OCI-M2 (cell line): ENCODE results near the gene ACCSL.

Experiments
- DNase-seq: peaks from one replicate; lab custom pipeline; 2025; ENCODE audit not compliant: unreplicated experiment; lab: John Stamatoyannopoulos, UW

The ACCSL gene

DNA sequence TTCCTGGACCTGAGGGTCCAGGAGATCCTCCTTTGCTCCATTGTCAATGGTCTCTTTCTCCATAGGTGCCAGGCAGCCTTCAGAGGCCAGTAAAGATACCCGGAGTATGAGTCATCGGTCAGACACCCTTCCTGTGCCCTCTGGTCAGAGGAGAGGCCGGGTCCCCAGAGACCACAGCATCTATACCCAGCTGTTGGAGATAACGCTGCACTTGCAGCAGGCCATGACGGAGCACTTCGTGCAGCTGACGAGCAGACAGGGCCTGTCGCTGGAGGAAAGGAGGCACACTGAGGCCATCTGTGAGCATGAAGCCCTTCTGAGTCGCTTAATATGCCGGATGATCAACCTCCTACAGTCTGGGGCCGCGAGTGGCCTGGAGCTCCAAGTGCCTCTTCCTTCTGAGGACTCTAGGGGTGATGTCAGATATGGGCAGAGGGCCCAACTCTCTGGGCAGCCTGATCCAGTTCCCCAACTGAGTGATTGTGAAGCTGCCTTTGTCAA, at the start of gene ACCSL:
Gene ACCSL (plus strand): TSS at position 51 of the 501 bp plus-strand sequence. CDS start 56 bp downstream, at position 107.
- DNase-seq: no peak

GRCh38 chr11:43998308-43998707, 49.5 kb upstream of the ACCSL start:
- DNase-seq: no peak

- DNase-seq: no peak
Observed at GRCh38 chr11:44000731-44001130, 47.0 kb upstream of the ACCSL start.

GRCh38 chr11:44002191-44003093, 45.3 kb upstream of the ACCSL start:
- no peak for DNase-seq

- DNase-seq: no peak
Observed at GRCh38 chr11:44003736-44004451, 43.9 kb upstream of the ACCSL start.

- no peak for DNase-seq
Observed at GRCh38 chr11:44004452-44005062, 43.2 kb upstream of the ACCSL start.

DNA sequence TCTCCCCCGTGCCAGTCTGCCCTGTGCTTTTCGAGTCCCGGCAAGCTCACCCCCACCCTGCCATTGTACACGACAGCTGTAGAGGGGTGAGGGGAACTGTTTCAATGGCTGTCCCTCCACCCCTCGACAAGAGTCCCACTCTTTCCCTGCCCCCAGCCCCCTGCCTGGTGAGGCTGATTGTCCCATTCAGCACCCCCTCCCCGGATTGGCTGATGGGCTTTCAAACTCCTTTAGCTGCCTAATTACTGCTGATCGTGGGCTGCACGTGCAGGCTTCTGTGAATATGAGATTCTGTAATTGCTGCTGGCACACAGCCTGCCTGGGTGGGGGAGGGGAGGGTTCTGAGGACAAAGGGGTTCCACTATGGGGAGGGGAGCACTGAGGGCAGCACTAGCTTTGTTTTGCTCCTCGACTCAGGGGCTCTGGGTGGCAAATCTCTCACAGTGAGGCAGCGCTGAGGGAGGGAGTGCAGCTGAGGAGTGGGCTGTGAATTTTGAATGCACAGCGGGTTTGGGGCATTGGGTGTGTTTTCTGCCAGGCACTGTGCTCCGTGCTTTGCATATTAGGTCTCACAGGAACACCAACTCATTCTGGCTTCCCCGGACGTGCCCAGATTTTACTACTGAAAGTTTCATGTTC, 42.6 kb upstream of the ACCSL start:
- no peak for DNase-seq

GRCh38 chr11:44005956-44006355, 41.8 kb upstream of the ACCSL start:
- DNase-seq: no peak

- DNase-seq: no peak
Observed at GRCh38 chr11:44006917-44007361, 40.8 kb upstream of the ACCSL start.

- DNase-seq: no peak
Observed at GRCh38 chr11:44007481-44008087, 40.2 kb upstream of the ACCSL start.

DNA sequence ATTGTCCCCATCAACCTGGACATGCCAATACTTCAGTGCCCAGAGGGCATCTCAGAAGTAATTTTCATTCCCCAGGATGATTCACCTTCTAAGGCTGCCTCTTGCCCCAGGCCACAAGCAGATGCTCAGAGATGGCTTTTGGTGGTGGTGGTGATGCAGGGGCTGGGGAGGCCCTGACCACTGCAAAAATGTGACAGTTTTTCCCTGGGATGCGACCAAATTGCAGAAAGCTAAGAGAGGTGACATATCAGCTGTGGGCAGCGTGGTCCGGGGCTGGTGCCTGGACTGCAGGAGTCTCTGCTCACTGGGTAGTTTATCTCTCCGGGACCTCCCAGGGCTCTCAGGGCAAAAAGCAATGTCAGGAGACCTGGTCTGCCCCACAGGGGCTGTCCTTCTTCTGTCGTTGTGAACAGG, 39.7 kb upstream of the ACCSL start:
- DNase-seq: no peak

- DNase-seq: no peak
Observed at GRCh38 chr11:44008698-44009097, 39.1 kb upstream of the ACCSL start.

DNA sequence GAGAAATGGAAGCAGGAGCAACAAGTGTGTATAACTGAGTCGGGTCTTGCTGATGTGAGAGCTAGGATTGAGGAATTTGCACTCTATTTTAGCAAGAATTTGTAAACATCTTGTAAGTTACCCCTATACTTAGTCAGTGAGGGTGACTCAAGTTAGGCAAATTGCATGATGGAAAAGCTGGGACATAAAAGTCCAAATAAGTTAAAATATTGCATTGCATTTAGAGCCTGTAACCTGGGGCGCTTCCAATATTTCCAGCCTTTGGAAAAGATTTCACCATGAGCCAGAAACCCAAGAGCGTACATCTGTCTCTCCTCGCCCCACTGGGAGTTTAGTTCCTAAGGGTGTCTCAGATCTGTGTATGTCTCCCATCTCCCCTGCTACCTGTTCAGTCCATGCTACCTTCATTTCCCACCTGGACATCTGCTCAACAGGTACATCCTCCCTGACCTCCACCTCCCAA, 37.0 kb upstream of the ACCSL start:
- no peak for DNase-seq

- DNase-seq: no peak
Observed at GRCh38 chr11:44011797-44012196, 36.0 kb upstream of the ACCSL start.

DNA sequence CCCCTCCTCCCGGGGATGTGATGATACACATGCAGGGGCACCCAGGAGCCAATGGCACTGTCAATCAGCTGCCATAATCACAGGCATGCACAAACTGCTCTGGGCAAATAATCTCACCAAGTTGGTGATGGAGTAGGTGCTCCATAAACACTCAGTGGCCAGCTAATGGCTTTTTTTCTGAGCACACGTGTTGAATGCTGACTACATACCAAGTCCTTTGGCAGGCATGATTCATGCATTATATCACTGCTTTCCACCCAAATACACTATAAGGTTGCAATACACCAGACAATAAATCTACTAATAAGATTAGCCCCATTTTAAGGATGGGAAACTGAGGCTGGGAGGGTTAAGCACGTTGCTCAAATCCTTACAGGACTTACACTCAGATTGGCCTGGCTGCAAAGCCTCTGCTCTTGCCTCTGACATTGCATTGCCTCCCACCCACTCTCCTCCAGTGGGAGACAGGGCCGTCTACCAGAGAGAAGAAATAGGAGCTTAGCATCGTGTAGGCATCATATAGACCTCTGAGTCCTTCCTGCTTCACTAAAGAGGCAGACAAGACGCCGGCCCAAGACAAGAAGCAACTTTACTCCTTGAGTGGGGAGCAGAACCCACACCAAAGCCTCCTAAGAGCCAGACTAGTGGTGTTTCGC, 32.7 kb upstream of the ACCSL start:
- DNase-seq: no peak

GRCh38 chr11:44015624-44016007, 32.2 kb upstream of the ACCSL start:
- no peak for DNase-seq

DNA sequence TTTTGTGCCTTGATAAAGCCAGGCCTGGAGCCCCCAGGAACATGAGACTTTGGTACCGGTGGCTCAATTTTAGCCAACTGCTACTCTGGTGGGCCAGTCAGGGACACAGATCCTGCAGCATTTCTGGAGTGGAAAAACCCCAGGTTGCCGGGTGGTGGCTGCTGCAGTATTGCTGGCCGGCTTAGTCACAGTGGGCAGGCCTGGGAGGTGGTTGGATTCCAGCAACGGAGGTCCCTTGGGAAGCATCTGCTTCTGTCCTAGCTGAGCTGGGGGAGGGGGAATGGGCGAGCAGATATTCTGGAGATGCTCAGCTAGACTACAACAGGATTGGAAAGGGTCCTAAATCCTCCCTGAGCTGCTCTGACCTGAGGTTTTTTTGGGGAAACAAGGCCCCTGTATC, 31.6 kb upstream of the ACCSL start:
- DNase-seq: no peak

DNA sequence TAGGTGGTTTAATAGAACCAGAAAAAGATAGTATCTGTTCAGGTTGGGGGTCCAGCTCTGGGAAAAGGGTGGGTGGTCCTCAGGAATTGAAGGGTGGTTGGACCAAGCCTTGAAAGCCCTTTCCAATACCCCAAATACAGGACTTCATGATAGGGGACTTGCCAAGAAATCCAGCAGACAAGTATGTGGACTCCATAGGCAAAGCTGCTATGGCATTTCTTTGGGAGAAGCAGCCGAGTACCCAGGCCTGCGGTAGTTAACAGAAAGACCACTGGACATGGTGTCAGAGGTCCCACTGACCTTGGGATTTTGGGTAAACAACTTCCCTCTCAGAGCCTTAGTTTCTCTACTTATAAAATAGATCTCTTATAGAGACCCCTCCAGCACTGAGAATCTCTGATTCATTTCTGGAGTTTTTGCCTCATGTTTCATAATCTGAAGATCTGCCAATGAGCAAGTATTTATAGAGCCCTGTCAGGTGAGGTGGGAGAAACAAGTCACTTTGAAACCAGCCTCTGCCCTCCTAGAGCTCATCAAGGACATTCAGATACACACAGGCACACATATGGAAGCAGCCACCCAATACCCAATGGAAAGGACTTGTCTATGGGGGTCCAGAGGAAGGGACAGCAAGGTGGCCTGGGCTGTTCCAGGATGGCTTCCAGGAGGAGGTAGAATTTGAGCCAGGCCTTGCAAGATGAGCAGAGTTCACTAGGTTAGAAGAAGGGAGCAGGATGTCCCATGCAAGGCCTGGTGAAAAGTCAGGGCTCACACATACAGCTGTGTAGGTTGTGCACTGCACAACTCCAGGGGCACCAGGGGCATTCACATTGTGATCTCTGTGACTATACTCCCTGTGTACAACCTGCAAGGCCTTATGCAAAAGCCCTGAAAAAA, 31.0 kb upstream of the ACCSL start:
- DNase-seq: no peak
